Measurements from ENCODE around the gene POLR3C.

Gene POLR3C

DNA sequence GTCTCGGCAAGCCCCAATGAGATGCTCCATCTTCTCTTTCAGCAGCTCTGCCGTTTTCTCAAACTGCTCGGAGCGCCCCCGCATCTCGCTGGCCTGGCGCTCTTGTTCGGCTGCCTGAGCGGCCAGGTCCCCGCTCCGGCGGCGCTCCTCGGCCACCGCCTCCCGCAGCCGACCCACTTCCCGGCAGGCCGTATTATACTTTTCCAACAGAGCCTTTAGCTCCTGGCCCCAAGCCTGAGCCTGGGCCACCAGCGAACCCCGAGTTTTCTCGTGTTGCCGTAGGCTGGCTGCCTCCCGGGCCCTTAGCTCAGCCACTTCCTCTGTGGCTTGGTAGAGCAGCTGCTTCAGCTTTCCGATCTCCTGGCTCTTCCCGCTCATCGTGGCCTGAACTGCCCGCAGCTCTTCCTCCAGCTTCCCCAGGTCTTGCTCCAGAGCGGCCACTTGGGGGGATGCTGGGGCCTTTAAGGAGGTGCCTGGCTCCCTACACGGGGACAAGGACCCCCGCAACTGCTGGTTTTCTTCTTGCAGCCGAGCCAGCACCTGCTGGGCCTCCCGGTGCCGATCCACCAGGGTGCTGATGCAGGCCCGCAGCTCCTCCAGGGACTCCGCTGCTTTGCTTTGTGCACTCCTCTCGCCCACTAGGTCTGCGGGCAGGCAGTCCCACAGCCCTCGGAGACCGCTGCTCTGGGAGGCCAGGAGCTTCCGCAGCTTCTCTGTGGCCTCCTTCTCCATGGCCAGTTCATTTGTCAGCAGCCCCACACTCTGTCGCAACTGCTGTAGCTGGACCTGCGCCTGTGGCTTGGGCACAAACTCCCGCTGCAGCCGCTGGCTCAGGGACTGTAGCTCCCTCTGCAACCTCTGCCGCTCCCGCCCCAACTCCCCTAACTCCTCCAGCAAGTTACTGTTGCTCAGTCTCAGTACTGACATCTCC, 48.3 kb downstream of the POLR3C start:
- DNase-seq, result peak; percentile 14 to 34

DNA sequence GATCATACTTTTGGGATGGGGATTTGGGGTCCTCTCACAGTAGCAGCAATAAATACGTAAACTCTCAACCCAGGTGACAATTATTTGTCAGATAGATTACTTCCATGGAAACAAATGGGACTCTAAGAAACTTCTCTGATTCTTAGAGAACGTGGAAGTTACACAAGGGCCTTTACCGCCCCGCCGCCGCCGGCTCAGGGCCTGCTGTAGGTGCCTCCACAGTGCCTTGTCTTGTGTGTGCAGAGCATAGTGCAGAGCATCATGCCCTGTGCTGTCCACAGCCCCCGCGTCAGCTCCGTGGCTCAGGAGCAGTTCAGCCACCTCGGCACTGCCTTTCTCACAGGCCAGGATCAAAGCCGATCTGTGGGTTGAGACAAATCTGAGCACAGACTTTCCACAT, 50.6 kb downstream of the POLR3C start:
- no peak for DNase-seq

DNA sequence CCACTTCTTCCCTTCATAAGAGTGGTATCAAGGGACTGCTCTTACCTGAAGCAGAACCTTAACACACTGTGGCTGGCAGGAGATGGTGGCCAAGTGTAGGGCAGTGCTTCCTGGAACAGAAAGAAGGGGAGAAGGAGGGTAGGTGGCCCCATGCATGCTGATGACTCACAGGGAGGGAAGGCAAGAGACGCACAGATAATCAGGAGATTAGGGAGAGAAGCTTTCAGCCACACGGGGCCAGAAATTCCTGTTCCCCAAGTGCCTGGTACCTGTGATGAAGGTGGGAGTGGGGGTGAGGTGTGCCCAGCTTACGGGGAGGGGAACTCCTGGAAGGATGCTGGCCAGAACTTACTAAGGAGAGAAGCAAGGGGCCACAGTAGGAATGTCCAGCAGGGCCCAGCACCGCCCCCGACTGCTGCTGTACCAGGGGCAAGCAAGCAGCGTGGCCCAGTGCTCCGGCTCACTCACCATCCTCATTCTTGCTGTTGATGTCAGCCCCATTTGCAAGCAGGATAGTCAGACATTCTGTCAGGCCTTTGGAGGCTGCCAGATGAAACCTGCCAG, 54.0 kb downstream of the POLR3C start:
- no peak for DNase-seq

DNA sequence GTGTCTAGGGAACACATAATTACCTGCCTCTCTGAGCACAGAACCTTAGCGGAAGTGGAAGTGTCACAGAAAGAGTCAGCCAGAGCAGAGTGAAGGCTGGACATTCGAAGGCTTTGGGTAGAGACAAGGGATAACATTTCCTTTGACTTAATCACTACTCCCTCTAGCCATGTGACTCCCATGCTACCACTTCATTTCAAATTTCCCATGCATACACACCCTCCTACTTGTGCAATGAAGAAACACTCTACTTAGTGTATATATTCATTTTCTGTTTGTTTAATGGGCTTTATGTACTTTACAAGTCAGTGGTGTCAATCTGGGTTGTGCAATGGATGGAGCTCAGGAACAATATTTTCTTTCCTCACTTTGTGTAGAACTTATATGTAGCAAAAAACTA, 54.7 kb downstream of the POLR3C start:
- no peak for DNase-seq

DNA sequence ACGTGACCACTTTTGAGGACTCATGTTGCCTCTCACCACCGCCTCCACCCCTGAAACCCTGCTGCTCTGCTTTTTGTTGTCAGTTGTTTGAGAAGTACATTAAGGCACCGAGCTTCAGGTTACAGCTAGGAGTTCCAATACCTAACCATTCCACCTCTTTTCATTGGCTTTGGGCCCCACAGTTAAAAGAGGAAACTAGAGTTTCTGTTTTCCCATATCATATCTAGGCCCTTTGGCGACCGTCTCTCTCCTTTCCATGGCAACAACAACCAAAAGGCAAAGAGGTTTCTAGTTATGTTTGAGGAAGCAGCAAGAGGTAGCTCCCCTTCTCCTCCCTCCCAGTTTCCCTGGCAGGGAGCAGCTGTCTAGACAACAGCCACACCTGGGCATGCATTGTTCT, 55.8 kb downstream of the POLR3C start:
- no peak for DNase-seq

DNA sequence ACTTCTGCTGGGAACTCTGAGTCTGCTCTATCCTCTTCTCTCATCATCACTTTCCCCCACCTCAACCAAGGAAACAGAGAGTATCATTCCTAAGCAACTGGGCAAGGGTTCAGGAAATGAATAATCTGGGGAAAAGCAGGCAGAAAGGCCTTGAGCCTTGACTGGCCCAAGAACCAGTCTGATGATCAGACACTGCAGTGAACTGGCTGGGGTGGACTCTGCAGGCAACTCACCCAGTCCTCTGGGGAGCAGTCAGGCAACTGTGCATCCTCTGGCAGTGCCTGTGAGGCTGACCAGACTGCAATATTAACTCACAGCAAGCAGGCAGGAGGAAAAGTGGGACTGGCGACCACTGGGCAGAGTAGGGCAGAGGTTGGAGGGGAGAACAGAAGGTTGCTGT, 60.7 kb downstream of the POLR3C start:
- no peak for DNase-seq

DNA sequence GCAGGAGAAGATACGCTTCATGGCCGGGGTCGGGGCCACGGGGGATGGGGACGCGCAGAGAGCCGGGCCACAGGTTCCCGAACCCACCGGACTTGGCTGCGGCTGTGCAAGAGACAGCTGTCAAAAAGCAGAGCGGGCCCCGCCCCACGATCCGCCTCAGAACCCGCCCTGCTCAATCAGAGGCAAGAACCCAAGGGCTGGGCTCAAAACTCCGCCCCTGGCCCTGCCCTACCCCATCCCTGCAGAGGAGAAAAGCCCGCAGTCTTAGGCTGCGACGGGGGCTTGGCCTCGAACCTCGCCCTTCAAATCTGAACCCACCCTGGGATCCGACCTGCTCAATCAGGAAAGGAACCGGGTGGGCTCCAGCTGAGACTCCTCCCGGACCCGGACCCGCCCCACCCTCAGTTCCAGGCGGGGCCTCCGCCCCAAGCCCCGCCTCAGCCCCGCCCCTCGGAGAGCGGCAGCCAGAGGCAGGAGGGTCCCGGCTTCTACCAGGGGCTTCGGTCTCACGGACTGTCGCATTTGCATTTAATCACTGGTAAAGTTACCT, 61.8 kb downstream of the POLR3C start, which contains the start of gene ANKRD35:
TSS of gene ANKRD35 (minus strand) at position 129 of the 550 bp plus-strand sequence. CDS start at position 21, 108 bp downstream.
- peak; percentile 85 to 87 for DNase-seq

DNA sequence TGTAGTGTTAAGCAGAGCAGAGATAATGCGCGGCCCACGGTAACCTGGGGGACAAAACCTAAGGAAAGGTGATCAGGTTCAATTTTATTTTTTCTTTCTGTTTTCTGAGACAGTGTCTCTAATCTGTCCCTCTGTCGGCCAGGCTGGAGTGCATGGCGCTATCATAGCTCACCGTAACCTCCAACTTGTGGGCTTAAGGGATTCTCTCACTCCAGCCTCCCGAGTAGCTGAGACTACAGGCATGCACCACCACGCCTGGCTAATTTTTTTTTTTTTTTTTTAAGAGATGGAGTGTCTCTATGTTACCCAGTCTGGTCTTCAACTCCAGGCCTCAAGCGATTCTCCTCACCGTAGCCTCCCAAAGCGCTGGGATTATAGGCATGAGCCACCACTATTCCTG, 62.4 kb downstream of the POLR3C start:
- no peak for DNase-seq

DNA sequence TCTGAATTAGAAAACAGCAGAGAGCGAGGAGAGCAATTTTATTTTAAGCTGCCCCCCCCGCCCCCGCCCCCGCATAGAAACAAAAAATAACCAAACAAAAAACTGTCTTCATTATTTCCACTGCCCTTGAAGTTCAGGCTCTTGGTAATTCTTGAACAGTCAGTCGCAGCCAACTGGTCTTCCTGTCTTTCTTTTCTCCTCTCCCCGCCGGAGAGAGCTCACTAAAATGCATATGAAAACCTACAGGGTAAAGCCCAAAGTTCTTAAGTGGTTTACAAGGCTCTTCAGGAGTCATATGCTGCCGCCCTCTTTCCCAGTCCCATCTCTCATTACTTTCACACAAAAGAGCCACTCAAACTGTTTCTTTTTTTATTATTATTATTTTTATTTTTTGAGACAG, 62.8 kb downstream of the POLR3C start:
- no peak for DNase-seq

DNA sequence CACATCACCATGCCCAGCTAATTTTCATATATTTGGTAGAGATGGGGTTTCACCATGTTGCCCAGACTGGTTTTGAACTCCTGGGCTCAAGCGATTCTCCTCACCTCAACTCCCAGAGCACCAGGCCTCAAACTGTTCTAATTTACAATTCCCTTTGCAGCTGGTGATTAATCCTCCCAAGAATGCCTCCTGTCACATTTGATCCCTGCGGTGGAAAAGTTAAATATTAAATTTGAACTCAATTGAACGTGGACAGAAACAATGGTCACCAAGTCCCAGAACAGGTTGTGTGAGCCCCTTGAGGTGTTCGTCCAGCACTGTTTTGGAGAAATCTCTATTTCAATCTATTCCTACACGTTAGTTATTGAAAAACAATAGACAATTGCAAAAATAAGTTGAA, 63.6 kb downstream of the POLR3C start:
- no peak for DNase-seq

DNA sequence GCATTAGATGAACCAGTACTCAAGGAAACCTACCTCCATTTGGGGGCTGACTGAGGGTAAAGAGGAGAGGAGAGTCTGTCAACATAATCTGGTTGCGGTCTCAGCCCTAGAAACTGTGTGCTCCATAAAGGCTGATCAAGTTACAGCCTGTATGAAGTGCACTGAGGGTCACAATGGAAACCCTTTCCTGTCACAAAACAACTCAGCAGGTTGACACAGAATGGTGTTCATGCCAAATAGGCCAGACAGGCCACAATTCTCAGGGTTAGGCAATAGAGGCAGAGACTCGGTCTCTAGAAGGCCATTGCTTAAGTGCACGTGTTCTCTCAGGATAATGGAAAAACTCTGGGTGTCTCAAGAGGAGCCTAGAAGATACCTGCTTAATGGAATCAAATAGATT, 65.7 kb downstream of the POLR3C start:
- no peak for DNase-seq

DNA sequence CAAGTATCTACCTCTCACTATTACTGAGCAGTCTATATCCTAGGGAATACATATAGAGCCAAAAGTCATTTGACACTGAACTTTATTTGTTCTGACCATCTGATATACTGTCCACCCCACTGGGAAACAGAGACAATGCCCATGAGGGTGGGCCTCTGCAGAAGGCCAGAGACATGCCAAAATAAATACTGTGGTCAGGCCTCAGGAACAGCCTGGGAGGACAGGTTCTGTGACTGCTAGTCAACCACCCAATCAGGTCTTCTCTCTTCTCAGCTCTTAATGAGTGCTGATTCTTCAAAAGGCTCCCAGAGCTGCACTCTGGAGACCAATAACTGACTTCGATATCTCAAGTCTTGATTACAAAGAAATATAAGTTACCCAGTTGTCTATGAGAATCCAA, 67.1 kb downstream of the POLR3C start:
- DNase-seq, result no peak

DNA sequence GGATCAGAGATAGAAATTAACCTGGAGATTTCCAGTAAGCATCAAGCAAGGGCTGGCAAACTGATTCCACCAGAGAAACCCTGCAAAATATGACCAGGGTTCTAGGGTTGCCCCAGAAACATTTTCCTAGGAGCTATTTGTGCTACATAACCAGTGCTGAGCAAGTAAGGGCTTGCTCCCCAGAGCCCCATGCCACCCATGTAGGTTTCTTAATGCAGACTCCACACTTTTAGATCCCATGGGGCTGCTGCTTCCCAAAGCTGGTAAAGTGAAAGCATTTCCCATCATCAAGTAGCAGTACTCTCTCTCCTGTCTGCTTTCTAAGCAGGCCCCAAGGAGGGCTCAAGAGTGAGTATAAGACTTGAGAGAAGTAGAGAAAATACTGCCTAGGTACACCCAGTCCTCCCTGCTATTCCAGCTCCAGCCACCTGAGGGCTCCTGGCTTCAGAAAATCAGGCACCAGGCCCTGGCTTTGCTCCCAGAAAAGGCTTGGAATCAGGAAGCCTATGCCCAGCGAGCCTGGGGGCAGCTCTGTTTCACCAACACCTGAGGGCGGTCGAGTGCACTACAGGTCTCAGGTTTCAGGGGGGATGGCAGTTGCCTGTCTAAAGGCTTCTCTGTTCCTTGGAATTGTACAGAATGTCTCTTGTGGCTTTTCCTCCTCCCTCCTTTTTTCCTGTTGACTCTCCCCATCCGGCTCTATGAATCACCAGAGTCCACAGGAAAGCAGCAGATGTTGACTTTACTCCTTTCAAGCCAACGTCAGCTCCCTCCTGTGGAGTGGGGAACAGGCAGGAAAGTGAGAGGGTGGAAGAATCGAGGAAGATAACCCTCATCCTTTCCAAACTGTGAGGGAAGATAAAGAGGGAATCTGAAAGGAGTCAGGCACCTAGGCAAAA, 67.8 kb downstream of the POLR3C start:
- peak; percentile 46 to 53 for DNase-seq

DNA sequence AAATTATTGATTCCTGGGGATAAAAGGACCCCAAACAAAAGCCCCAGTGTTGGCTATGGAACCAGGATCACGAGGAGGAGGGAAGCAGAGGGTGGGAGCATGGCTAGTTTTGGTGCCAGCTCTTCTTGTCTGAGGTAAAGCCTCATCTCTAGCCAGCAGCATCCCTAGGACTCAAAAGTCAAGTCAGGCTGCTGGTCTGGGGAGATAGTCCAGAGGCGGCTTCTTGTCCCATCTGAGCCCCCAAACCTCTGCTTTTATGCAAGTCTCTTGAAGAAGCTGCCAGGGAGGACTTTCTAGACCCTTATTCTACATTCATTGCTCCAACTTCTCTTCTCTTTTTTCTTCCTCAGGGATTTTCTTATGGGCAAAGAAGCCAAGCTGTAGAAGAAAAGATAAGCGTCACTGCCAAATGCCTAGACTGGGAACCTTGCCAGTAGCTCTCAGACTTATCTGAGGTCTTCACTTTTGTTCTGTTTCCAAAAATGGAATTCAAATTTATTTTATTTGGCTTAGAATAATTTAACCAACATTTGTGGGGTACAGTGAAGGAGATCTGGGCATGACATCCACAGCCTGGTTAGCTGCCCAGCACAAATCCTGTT, 68.6 kb downstream of the POLR3C start:
- no peak for DNase-seq

DNA sequence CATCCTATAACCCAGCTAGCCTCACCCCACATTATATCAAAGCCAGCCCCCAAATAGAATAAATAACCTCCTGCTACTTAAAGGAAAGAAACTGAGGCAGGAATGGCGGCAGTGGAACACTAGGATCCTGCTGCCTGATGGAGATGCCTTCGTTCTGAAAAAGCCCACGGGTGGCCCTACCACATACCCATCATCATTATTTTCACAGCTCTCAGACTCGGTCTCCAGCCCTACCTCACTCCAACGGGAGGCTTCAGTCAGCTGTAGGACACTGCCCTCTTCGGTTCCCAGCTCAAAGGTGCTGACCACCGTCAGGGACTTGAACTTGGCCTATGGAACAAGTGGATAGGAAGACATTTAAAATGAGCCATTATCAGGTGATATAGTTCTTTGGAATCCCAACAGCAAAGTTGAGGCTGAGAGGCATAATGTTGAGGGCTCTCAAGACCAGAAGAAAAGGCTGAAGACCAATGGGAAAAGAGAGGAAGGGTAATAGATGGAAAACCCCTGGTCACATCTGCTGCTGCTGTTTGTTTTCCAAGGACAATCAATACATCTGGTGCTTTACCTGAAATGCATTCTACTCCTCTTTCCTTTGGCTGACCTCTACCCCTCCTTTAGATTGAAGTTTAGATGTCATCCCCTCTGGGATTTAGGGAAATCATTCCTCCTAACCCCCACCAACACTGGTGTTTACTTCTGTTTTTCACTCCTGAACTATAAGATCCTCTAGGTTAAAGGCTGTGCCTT, 69.5 kb downstream of the POLR3C start:
- DNase-seq, result no peak
